ENCODE data around the gene CBFA2T2. TPM values are rescaled to one million over a fixed set of nuclear protein-coding genes. Genes with fewer than 3 reads are reported as not detected.
"Not testable (repeated sequence)": the region's sequence is repeated elsewhere in the genome, so short reads cannot be mapped to it uniquely, and the experiment has no call there.

CBFA2T2 gene
- total RNA-seq (17.3 TPM), polyA plus RNA-seq (ENCODE audit: insufficient read depth, low read depth, low replicate concordance) (5.5 TPM)
- long read RNA-seq, donor 1, partial matches to known transcripts = 5 of 6 reads
- long read RNA-seq, donor 1, other reads (novel, unspliced or antisense) = 0 of 6 reads
- long read RNA-seq, donor 2, partial matches to known transcripts = 0 of 1 reads
- long read RNA-seq, donor 2, other reads (novel, unspliced or antisense) = 0 of 1 reads
- long read RNA-seq, donor 3 = 0 reads
- long read RNA-seq, donor 4, partial matches to known transcripts = 8 of 8 reads
- long read RNA-seq, donor 4, other reads (novel, unspliced or antisense) = 0 of 8 reads
- long read RNA-seq, donor 5 = 0 reads
- long read RNA-seq, donor 6 = 0 reads
- long read RNA-seq, donor 7, partial matches to known transcripts = 7 of 25 reads
- long read RNA-seq, donor 7, other reads (novel, unspliced or antisense) = 15 of 25 reads
- long read RNA-seq, donor 8 = 0 reads
- long read RNA-seq, donor 9 = 0 reads
- long read RNA-seq, donor 10, partial matches to known transcripts = 0 of 1 reads
- long read RNA-seq, donor 10, other reads (novel, unspliced or antisense) = 0 of 1 reads

GRCh38 chr20:33490023-33490933 lies at the start of gene CBFA2T2:
Gene CBFA2T2, plus strand, starts transcription at chr20:33490096. Its CDS starts 172 bp downstream, at chr20:33490268.
- H3K9me3 ChIP-seq (ENCODE audit: control insufficient read depth in 2 of 3, insufficient read depth in 1 of 3, low read length in 3 of 3) = no peaks in the 10 kb centered on the region
- peak within 1 kb of the TSS; percentile 98 for H3K27ac ChIP-seq (ENCODE audit: low read depth in 2 of 2, low read length in 2 of 2)
- no peaks in the 10 kb centered on the region for H3K27me3 ChIP-seq (ENCODE audit: control insufficient read depth, insufficient read depth, low read length)
- no peak for TF ChIP-seq CTCF (IDR thresholded peaks at IDR 0.05; ENCODE audit: borderline replicate concordance, extremely low read depth, insufficient read depth)
- FAIRE-seq (no peak), DNase-seq (peak in 4 of 5 donors; percentile 77 to 92 (median 85))
- H3K9ac ChIP-seq (ENCODE audit: low read length in 3 of 3) = peak within 1 kb of the TSS; percentile 78 to 89 (median 88)
- intact Hi-C loops (cut with DNase I) = no loop called here
- no peaks in the 10 kb centered on the region for H3K36me3 ChIP-seq (ENCODE audit: control insufficient read depth in 2 of 3, insufficient read depth in 3 of 3, low read length in 3 of 3)
- peak within 1 kb of the TSS; percentile 75 to 91 (median 78) for H3K4me3 ChIP-seq (ENCODE audit: low read length in 3 of 3)
- H3K4me1 ChIP-seq (ENCODE audit: control insufficient read depth in 2 of 3, insufficient read depth in 2 of 3, low read depth in 1 of 3, low read length in 3 of 3) = peaks cover 0 to 4% (median 0%) of the 10 kb centered on the region in 3 donors

GRCh38 chr20:33440562-33440961 lies 49.3 kb upstream of the CBFA2T2 start:
- not testable (repeated sequence) for H3K9ac ChIP-seq (ENCODE audit: low read length in 3 of 3); FAIRE-seq

GRCh38 chr20:33441142-33441955 lies 48.5 kb upstream of the CBFA2T2 start:
- Histone ChIP-seq H3K4me1 (ENCODE audit: control insufficient read depth in 2 of 3, insufficient read depth in 2 of 3, low read depth in 1 of 3, low read length in 3 of 3) (peaks cover 0 to 19% (median 17%) of the 10 kb centered on the region in 3 donors), H3K27me3 (ENCODE audit: control insufficient read depth, insufficient read depth, low read length) (no peaks in the 10 kb centered on the region), H3K4me3 (ENCODE audit: low read length in 3 of 3) (peak overlapping the region in 1 of 3 donors; percentile 17), H3K9ac (ENCODE audit: low read length in 3 of 3) (no peak overlapping the region), H3K9me3 (ENCODE audit: control insufficient read depth in 2 of 3, insufficient read depth in 1 of 3, low read length in 3 of 3) (no peaks in the 10 kb centered on the region), H3K36me3 (ENCODE audit: control insufficient read depth in 2 of 3, insufficient read depth in 3 of 3, low read length in 3 of 3) (no peaks in the 10 kb centered on the region), H3K27ac (ENCODE audit: low read depth in 2 of 2, low read length in 2 of 2) (peak overlapping the region in 1 of 2 donors; percentile 13)
- TF ChIP-seq CTCF (IDR thresholded peaks at IDR 0.05; ENCODE audit: borderline replicate concordance, extremely low read depth, insufficient read depth) = no peak
- intact Hi-C loops (cut with DNase I) = no loop called here
- no peak for FAIRE-seq
- peak in 1 of 5 donors; percentile 39 for DNase-seq

More at GRCh38 chr20:33440562-33440961, 49.3 kb upstream of the CBFA2T2 start:
- H3K4me3 ChIP-seq (ENCODE audit: low read length in 3 of 3); H3K9me3 ChIP-seq (ENCODE audit: control insufficient read depth in 2 of 3, insufficient read depth in 1 of 3, low read length in 3 of 3); intact Hi-C loops (cut with DNase I); H3K27me3 ChIP-seq (ENCODE audit: control insufficient read depth, insufficient read depth, low read length); H3K27ac ChIP-seq (ENCODE audit: low read depth in 2 of 2, low read length in 2 of 2); H3K36me3 ChIP-seq (ENCODE audit: control insufficient read depth in 2 of 3, insufficient read depth in 3 of 3, low read length in 3 of 3); DNase-seq: not testable (repeated sequence)
- H3K4me1 ChIP-seq (ENCODE audit: control insufficient read depth in 2 of 3, insufficient read depth in 2 of 3, low read depth in 1 of 3, low read length in 3 of 3) = peaks cover 0 to 19% (median 17%) of the 10 kb centered on the region in 3 donors

Measured in kidney (tissue), 22 donors.